ENCODE results near the gene ABCB11.
"Not testable (repeated sequence)": the region's sequence is repeated elsewhere in the genome, so short reads cannot be mapped to it uniquely, and the experiment has no call there.

Gene ABCB11

GRCh38 chr2:168968342-168968741 is 62.8 kb downstream of the ABCB11 start:
- no peak for DNase-seq

DNA sequence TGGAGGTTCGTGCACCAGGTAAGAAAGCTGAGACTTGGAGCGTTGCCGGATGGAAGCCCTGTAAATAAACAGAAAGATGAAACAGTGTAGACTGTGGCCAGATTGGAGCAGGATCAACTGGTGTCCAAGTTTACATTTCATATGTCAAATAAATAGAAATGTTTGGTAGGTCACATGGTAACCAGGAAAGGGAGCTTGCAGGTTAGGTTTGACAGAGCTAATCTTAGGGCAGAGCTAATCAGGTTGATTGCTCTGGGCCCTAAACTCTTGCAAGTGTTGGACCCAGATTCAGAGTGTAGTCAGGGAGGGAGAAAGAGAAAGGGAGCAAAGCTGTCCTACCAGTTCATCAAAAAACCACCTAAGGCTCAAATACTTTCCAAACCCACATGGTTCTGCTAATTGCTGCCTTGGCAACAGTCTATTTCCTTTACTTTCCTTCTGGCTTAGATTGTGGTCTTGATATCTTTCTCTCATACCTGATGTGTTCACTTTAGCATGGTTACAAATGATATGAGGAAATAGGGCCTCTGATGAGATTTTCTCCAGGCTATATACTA is 66.8 kb downstream of the ABCB11 start:
- DNase-seq, result no peak

DNA sequence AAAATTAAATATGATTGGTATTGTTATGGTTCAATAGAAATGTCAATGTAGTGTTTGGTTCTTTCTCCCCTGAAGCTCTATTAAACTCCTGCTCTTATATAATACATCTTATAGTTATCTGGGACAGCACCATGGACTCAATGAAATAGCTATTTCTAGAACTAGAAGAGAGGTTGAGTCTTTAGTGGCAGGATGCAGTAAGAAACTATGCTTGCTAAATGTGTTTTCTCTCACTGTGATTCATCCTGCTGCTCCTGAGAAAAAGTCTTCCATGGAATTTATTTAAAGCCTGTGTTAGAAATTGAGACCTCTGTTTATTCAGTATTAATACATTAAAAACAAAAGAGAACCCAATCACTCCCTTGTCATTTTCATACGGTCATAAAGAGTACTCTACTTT is 68.5 kb downstream of the ABCB11 start:
- DNase-seq, result no peak

- no peak for DNase-seq
These were observed 69.5 kb downstream of the ABCB11 start for GRCh38 chr2:168961450-168962229.

GRCh38 chr2:168956392-168956791 is 74.7 kb downstream of the ABCB11 start:
- no peak for DNase-seq

GRCh38 chr2:168955321-168955720 is 75.8 kb downstream of the ABCB11 start:
- no peak for DNase-seq

- DNase-seq, result no peak
These were observed 76.9 kb downstream of the ABCB11 start for GRCh38 chr2:168954256-168954655.

GRCh38 chr2:168952424-168952823 is 78.7 kb downstream of the ABCB11 start:
- no peak for DNase-seq

GRCh38 chr2:168951871-168952270 is 79.3 kb downstream of the ABCB11 start:
- no peak for DNase-seq

- no peak for DNase-seq
These were observed 81.8 kb downstream of the ABCB11 start for GRCh38 chr2:168949324-168949723.

DNA sequence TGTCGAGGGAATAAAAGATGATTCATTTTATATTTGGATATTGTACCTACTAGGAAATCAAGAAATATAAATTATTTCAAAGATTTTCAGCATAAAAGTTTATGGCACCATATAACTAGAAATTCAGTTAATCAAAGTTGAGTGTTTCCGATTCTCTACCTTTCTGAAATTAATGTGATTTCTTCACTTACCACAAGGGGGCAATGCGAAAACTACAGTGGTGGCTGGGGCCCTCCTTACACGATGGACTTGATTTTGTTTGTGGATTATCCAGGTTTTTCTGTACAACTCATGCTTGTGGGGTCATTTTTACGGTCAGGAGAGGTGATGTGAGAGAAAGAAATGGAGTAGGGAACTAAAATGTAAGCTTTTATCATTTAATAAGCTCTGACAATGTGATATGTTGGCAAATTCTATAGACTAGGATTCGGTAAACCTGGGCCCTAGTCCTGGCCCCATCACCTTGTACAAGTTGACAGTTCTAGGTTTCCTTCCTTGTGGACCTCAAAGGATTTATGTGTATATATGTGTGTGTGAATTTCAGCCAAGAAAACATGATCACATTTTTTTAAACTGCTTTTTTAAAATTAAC is 82.4 kb downstream of the ABCB11 start:
- DNase-seq, result no peak

DNA sequence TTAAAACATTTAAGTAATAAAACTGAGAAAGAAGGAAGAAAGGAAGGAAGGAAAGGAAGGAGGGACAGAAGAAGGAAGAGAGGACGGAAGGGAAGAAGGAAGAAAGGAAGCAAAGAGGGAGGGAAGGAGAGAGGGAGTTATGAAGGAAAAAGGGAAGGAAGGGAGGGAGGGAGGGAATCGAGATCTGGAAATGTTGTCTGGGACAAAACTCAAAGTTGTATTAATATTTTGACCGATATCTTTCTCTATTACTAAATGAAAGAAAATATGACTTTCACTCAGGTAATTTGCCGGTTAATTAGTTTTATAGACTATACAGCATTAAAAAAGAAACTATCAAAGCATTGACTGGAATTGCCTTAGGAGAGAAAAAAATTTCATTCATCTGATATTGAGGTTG is 85.6 kb downstream of the ABCB11 start:
- no peak for DNase-seq

- no peak for DNase-seq
These were observed 87.1 kb downstream of the ABCB11 start for GRCh38 chr2:168944065-168944464.

DNA sequence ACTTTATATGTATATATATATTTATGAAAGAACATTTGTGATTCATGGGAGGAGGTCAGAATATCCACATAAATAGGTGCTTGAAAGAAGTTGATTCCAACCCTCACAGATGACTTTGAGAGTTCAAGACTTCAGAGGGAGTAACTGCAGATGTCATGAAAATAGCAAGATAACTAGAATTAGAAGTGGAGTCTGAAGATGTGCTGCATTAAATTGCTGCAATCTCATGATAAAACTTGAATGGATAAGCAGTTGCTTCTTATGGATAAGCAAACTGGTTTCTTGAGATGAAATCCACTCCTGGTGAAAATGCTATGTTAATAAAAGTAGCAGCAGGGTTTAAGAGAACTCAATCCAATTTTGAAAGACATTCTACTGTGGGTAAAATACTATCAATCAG is 89.8 kb downstream of the ABCB11 start:
- no peak for DNase-seq

DNA sequence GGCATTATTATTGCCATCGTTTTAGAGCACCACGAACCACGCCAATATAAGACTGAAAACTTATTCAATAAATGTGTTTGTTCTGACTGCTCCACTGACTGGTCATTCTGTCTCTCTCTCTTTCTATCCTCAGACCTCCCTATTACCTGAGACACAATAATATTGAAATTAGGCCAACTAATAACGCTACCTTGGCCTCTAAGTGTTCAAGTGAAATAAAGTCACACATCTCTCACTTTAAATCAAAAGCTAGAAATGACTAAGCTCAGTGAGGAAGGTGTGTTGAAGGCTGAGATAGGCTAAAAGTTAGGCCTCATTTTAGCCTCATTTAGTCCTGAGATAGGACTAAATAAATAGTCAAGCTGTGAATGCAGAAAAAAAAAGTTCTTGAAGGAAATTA is 91.2 kb downstream of the ABCB11 start:
- no peak for DNase-seq

DNA sequence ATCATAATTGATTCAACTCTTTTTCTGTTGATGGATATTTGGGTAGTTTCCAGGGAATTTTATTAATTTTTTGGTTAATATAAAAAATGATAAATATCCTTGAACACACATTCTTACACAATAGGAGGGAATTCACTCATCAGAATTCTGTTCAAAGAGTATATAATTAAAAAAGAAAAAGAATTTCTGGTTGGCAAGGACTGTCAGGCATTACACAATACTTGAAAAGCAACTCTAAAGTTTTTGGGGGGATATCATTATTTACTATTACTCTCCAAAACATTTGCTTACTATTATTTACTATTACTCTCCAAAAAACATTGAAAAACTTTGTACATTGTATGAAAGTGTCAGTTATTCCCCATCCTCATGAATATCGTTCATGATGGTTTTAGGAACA is 92.1 kb downstream of the ABCB11 start:
- DNase-seq, result no peak

DNA sequence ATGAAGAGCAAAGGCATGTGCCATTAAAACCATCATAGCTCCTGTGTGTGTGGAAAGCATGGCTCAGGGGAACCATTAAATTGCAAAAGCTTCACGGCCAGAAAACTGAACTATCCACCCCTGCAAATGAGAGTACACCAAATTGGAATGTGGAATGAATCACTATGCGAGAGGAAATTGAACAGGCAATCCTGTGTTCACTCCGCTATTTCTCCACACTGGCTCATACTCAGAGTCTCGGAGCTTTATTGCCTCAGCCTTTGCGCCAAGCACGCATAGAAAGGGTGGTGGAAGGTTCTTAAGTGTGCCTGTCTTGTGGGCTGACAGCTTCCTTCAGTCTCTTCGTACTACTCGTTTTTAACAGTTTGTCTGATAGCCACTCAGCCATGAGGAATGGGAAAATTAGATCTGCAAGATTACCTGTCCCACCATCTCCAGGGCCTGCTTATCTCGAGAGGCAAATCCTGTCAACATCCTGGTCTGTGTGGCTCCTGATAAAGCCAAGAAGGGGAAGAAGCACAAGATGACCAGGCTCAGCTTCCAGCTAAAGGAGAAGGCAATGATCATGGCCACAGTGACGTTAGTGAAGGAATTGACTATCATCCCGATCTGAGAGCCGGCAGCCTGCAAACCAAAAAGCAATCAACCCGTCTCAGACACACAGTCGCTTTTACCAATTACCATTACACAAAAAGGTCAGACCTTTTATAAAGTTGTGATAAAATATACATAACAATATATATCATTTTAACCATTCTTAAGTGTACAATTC is 95.1 kb downstream of the ABCB11 start:
- no peak for DNase-seq

GRCh38 chr2:168934826-168935225 is 96.3 kb downstream of the ABCB11 start:
- DNase-seq, result no peak

- DNase-seq, result not testable (repeated sequence)
These were observed 99.0 kb downstream of the ABCB11 start for GRCh38 chr2:168932174-168932573.

- no peak for DNase-seq
These were observed 100.9 kb downstream of the ABCB11 start for GRCh38 chr2:168930242-168930641.

GRCh38 chr2:168929031-168929430 is 102.1 kb downstream of the ABCB11 start:
- DNase-seq, result no peak

- no peak for DNase-seq
These were observed 102.9 kb downstream of the ABCB11 start for GRCh38 chr2:168928113-168928831.
